HG03097 (cell line): ENCODE data around the gene RALBP1.
"Not testable (repeated sequence)": the region's sequence is repeated elsewhere in the genome, so short reads cannot be mapped to it uniquely, and the experiment has no call there.

Experiments used
- ATAC-seq: cut with Tn5 transposase; IDR thresholded peaks from one replicate; pipeline ENCODE4 v1.9.1; 2021; ENCODE audit not compliant: unreplicated experiment, low FRiP score

The RALBP1 gene

DNA sequence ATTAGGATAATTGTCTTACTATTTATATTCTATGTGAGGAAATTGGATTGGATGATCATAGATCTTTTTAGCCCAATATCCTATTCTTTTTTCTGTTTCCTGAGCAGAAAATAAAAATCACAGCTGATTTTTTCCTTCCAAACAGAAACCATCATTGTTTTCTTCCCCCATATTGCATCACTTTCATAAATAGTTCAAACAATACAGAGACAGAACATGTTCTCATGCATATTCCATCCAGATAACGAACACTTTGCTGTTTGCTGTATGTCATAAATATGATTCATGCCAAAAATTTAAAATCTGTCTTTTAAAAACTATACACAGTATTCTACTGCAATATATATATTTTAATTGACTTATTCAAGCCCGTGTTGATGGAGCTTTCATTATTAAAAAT is 22.0 kb upstream of the RALBP1 start:
- ATAC-seq, result no peak

GRCh38 chr18:9454061-9454703 is 21.1 kb upstream of the RALBP1 start:
- ATAC-seq, result no peak

GRCh38 chr18:9455718-9456511 is 19.4 kb upstream of the RALBP1 start:
- no peak for ATAC-seq

- ATAC-seq, result no peak
Observed at GRCh38 chr18:9466127-9466526, 9.2 kb upstream of the RALBP1 start.

DNA sequence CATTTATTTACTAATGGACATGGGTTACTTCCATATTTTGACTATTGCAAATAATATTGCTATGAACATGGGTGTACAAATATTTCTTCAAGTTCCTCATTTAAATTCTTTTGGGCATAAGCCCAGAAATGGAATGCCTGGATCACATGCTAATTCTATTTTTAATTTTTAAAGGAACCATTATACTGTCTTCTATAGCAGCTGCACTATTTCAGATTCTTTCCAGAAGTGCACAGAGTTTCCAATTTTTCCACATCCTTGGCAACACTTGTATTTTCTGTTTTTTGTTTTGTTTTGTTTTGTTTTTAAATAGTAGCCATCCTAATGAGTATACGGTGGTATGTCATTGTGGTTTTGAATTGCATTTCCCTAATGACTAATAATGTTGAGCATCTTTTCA is 8.5 kb upstream of the RALBP1 start:
- ATAC-seq, result no peak

- no peak for ATAC-seq
Observed at GRCh38 chr18:9468998-9469397, 6.3 kb upstream of the RALBP1 start.

GRCh38 chr18:9469685-9470084 is 5.6 kb upstream of the RALBP1 start:
- no peak for ATAC-seq

DNA sequence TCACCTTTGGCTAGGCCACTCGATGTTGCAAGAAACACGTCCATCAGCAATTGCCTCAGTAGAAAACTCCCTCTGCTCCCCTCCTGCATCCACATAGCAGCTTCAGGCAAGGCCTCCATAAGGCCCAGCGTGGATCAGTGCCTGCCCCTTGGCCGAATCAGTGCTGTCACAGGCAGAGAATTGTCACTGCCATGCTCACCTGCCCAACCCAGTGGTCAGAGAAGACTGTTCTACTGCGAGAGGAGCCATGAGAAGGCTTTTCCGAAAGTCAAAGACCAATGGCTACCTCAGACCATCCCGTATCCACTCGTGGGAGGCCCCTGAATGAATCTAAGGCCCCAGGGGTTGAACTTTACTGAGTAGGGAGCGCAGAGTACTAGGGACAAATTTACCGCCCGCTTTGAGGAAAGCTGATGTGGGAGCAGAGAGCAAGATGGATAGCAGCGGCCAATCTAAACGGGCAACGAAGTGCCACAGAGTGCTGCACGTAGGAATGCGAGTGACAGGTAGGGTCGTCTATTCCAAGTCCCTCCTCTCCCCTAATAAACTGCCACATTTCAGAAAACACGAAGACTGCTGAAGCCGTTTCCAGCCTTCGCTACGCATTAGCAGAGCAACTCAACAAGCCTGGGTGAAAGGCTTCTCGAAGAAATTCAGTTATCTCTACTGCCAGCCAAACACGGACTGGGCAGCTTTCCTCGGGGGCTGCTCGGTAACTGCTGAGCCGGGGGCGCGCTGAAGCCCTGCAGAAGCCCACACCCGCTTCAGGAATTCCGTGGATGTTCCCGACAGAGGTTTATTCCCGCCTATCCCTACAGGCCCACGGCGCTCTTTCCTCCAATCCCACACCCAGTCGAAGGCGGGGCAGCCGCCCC is 968 bp upstream of the RALBP1 start:
- ATAC-seq, result no peak

DNA sequence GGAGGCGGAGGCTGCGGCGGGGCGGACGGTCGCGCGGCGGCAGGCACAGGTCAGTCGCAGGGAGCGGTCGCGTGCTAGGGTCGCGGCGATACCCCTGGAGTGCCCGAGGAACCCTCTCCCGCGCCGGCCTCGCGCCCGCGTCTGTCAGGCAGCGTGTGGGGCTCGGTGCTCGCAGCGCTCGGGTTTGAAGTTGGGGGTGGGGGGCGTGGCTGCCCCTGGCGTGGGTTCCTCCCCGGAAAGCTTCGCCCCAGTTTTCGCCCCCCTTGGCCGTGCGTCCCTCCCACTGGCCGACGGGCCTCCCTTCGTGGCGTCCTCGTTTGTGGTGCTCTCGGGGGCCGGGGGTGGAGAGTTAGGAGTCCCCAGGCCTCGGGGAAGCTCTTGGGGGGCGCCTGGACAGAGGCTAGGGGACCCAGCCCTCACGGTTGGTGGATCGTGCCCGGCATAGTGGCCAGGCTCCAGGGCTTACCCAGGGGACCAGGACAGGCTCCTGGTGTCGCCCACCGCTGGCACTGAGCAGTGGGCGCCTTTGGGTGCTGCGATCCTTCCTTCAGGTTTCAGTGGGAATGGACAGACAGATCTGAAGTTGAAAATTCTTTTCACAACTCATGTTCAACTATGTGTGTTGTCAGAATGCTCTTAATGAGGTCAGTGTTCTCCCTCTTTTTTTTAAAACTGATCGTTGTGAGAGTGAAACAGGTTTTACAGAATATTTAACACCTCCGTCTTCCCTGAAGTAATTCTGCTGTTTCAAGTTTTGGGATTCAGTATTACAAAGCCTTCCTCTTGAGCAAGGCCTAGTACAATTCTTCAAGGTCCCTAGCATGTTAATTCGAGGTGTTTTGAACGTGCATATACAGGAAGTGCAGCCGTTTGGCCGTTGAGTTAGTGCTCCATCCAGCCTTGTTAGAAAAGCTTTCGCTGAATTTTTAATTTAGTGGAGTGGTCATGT is 604 bp downstream of the RALBP1 start:
- peak; percentile 24 for ATAC-seq

- not testable (repeated sequence) for ATAC-seq
Observed at GRCh38 chr18:9476949-9477348, 1.6 kb downstream of the RALBP1 start.

GRCh38 chr18:9477509-9477908 is 2.2 kb downstream of the RALBP1 start:
- no peak for ATAC-seq

GRCh38 chr18:9478545-9478944 is 3.2 kb downstream of the RALBP1 start:
- no peak for ATAC-seq

- no peak for ATAC-seq
Observed at GRCh38 chr18:9482790-9483189, 7.5 kb downstream of the RALBP1 start.

DNA sequence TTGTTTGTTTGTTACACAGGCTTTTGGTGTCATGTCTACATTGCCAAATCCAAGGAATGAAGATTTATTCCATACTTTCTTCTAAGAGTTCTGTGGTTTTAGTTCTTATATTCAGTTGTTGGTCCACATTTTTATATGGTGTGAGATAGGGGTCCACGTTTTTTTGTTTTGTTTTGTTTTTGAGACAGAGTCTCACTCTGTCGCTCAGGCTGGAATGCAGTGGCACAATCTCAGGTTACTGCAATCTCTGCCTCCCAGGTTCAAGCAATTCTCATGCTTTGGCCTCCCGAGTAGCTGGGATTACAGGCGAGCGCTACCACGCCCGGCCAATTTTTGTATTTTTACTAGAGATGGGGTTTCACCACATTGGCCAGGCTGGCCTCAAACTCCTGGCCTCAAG is 8.2 kb downstream of the RALBP1 start:
- no peak for ATAC-seq

DNA sequence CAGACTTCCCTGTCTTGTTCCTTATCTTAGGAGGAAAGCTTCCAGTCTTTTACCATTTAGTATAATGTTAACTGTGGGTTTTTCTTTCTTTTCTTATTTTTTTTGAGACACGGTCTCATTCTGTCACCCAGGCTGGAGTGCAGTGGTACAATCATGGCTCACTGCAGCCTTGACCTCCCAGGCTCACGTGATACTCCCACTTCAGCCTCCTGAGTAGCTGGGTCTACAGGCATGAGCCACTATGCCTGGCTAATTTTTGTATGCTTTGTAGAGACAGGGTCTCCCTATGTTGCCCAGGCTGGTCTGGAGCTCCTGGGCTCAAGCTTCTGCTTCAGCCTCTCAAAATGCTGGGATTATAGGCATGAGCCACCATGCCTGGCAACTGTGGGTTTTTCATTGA is 9.5 kb downstream of the RALBP1 start:
- not testable (repeated sequence) for ATAC-seq

GRCh38 chr18:9488538-9488937 is 13.2 kb downstream of the RALBP1 start:
- ATAC-seq, result no peak

DNA sequence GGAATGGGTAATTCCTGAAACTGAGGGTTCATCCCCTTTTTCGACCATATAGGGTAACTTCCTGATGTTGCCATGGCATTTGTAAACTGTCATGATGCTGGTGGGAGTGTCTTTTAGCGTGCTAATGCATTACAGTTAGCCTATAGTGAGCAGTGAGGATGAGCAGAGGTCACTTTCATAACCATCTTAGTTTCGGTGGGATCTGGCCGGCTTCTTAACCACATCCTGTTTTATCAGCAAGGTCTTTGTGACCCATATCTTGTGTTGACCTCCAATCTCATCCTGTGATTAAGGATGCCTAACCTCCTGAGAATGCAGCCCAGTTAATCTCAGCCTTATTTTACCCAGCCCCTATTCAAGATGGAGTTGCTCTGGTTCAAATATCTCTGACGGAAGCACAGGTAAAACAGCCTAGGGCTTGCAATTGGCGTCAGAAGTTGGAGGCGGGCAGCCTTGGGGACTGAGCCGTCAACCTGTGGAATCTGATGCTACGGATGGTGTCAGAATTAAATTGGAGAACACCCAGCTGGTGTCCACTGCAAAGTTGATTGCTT is 19.5 kb downstream of the RALBP1 start:
- peak; percentile 89 for ATAC-seq

- ATAC-seq, result no peak
Observed at GRCh38 chr18:9495465-9495864, 20.2 kb downstream of the RALBP1 start.

DNA sequence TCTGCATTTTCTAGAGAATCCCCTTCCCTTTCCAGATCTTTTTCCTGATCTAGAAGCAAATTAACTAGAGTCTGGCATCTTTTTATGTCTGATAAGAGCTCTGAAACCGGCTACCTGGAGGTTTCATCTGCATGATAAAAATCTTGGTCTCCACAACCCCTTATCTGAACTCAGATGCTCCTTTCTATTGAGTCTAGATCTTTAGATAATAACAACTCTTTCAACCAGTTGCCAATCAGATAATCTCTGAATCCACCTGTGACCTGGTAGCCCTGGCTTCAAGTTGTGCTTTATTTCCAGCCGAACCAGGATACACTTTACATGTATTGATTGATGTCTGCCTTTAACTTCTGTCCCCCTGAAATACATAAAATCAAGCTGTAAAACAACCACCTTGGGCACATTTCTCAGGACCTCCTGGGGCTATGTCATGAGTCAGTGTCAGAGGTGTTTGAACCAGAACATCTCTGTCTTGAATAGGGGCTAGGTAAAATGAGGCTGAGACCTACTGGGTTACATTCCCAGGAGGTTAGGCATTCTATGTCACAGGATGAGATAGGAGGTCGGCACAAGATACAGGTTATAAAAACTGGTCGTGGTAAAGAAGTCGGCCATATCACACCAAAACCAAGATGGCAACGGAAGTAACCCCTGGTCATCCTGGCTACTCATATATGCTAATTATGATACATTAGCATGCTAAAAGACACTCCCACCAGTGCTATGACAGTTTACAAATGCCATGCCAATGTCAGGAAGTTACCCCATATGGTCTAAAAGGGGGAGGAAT is 20.8 kb downstream of the RALBP1 start:
- ATAC-seq, result no peak
